NCI-H510A (cell line): ENCODE measurements around the gene SRM.
"Not testable (repeated sequence)": the region's sequence is repeated elsewhere in the genome, so short reads cannot be mapped to it uniquely, and the experiment has no call there.

Experiments used
- DNase-seq: peaks from one replicate; lab custom pipeline; 2025; lab: John Stamatoyannopoulos, UW

Gene SRM

DNA sequence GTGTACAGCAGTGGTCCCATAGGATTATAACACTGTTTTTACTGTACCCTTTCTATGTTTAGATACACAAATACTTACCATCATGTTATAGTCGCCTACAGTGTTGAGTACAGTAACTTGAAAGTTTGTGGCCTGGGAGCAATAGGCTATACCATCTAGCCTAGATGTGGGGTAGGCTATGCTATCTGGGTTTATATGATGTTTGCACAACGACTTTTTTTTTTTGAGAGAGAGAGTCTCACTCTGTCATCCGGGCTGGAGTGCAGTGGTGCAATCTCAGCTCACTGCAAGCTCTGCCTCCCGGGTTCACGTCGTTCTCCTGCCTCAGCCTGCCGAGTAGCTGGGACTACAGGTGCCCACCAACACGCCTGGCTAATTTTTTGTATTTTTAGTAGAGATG, 40.5 kb downstream of the SRM start:
- DNase-seq: not testable (repeated sequence)

DNA sequence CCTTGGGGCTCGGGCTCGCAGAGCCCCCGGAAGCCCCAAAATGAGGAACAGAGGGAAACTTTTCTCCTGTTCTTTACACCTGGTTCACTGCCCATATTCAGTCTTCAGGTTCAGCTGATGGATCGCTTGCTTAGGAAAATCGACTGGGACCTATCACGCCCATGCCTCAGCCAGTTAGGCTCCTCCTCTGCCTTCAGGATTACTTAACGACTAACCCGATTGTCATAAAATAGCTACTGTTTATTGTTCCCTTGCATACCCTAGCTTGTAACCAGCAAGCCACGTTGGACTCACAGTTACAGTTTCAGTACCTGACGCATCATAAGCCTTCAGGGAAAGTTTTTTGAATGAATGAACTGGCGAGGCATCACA, 46.7 kb downstream of the SRM start:
- peak; percentile 61 for DNase-seq

DNA sequence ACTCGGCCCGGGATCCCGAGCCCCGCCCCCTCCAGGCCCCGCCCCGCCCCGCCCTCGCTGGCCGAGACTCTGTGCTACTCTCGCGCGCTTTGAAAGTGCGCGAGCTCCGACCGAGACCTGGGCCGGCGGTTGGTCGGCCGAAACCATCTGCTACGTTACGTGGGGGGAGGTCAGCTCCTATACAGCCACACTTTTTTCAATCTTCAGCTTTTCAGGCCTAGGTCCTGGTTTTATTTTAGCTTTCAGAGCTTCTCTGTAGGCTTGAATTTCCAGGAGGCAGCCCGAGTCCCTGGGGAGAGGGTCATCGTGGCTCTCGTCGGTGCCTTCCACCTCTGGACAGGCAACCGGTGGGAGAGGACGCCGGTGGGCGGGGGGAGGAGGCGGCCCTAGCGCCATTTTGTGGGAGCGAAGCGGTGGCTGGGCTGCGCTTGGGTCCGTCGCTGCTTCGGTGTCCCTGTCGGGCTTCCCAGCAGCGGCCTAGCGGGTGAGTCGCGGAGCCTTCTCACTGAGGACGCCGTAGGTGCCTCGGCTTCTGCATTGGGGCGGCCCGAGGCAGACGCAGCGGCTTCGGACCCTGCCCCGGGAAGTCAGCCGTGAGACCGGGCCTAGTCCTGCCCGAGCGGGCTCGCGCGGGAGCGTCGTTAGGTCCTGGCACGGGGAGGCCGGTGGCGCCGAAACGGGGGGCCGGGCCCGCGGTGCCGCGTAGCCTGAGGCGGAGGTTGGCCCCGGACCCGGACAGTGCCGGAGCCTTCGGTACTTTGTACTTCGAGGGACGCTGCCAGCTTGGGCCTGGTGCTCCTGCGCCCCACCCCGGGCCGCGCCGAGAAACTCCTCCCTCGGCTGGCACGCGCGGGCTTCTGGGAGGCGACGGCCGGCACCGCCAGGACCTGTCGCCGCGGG, 47.3 kb downstream of the SRM start, which contains the start of gene TARDBP:
Gene TARDBP (plus strand): TSS at position 395 of the 900 bp plus-strand sequence. CDS start 1,074 bp downstream, outside the sequence.
- peak; percentile 98 for DNase-seq
